B cell (primary cell): Measurements from ENCODE around the gene ZACN. TPM values are rescaled to one million over a fixed set of nuclear protein-coding genes. Genes with fewer than 3 reads are reported as not detected.

Source experiments
- ATAC-seq: fragments of 200-7000 bp; cut with Tn5 transposase; one replicate; pipeline ENCODE4 v1.10.0; 2021; ENCODE audit warnings: low read depth, mild to moderate bottlenecking, moderate number of reproducible peaks, moderate library complexity
- CTCF ChIA-PET: fragments of 350-600 bp; sonication (Branson Sonifier 250); formaldehyde crosslinking; loops from one replicate; lab custom pipeline; 2021; ENCODE audit warnings: antibody characterized with exemption, inconsistent platforms; lab: Charles Lee
- POLR2A ChIA-PET: fragments of 350-600 bp; sonication (Branson Sonifier 250); formaldehyde crosslinking; loops from one replicate; lab custom pipeline; 2021; ENCODE audit warnings: antibody characterized with exemption; lab: Charles Lee
- DNase-seq: peaks from one replicate; pipeline ENCODE4 v3.0.0; 2013
- H2AFZ ChIP-seq: 2 replicates; pipeline ENCODE4 v1.6.1; 2012; ENCODE audit warnings: mild to moderate bottlenecking, low read depth, low read length; ENCODE audit not compliant: insufficient read depth, poor library complexity, severe bottlenecking
- H3K27ac ChIP-seq, 2 donors: 1 replicate in 1 of 2; 2 replicates in 1 of 2; pipeline ENCODE4 v1.5.1; 2012 to 2013; ENCODE audit warnings: low read length in 2 of 2, mild to moderate bottlenecking in 2 of 2, moderate library complexity in 1 of 2
- H3K27me3 ChIP-seq, 4 experiments: fragments of 200-600 bp in 1 of 4; sonication (generic) in 1 of 4; replicated peaks in 1 of 4; 1 replicate in 2 of 4; 2 replicates in 2 of 4; pipeline versions ENCODE4 v1.6.1 to v1.7.0; 2013 to 2016; ENCODE audit warnings: low read length in 3 of 4, mild to moderate bottlenecking in 2 of 4, mixed read lengths in 1 of 4, moderate library complexity in 1 of 4; ENCODE audit not compliant: insufficient read depth in 4 of 4, control insufficient read depth in 3 of 4; ENCODE audit errors: control extremely low read depth in 1 of 4
- H3K36me3 ChIP-seq, 2 experiments: replicated peaks in 1 of 2; 1 replicate in 1 of 2; 2 replicates in 1 of 2; pipeline versions ENCODE4 v1.6.1 to v1.7.1; 2013; ENCODE audit warnings: low read length in 1 of 2; ENCODE audit not compliant: insufficient read depth in 2 of 2, control insufficient read depth in 1 of 2; ENCODE audit errors: control extremely low read depth in 1 of 2, extremely low read depth in 1 of 2
- H3K4me1 ChIP-seq, 2 donors: fragments of 200-600 bp in 1 of 2; sonication (generic) in 1 of 2; 1 replicate in 1 of 2; 2 replicates in 1 of 2; pipeline versions ENCODE4 v1.5.1 to v1.6.1; 2013 to 2017; ENCODE audit warnings: low read length in 2 of 2; ENCODE audit not compliant: control insufficient read depth in 2 of 2, insufficient read depth in 2 of 2
- H3K4me2 ChIP-seq: replicated peaks from 2 replicates; pipeline ENCODE3; 2012; ENCODE audit warnings: mild to moderate bottlenecking, low read depth, low read length; ENCODE audit not compliant: poor library complexity, severe bottlenecking
- H3K4me3 ChIP-seq, 5 experiments: fragments of 200-600 bp in 1 of 5; sonication (generic) in 1 of 5; 1 replicate in 3 of 5; 2 replicates in 2 of 5; pipeline versions ENCODE4 v1.5.1 to v1.7.0; 2011 to 2016; ENCODE audit warnings: low read length in 4 of 5, mild to moderate bottlenecking in 4 of 5, low read depth in 2 of 5, control low read depth in 1 of 5, moderate library complexity in 1 of 5; ENCODE audit not compliant: insufficient read depth in 1 of 5; ENCODE audit errors: control extremely low read depth in 1 of 5, extremely low read depth in 1 of 5
- H3K79me2 ChIP-seq: fragments of 200-600 bp; sonication (generic); one replicate; pipeline ENCODE4 v1.6.0; 2016; ENCODE audit warnings: low read length; ENCODE audit not compliant: control insufficient read depth, insufficient read depth
- H3K9ac ChIP-seq: fragments of 200-600 bp; sonication (generic); 2 replicates; pipeline ENCODE4 v1.6.1; 2017; ENCODE audit warnings: mild to moderate bottlenecking, low read length, moderate library complexity
- H3K9me3 ChIP-seq, 3 donors: one replicate each; pipeline versions ENCODE4 v1.6.1 to v1.7.1; 2013; ENCODE audit warnings: low read length in 2 of 3; ENCODE audit not compliant: control insufficient read depth in 2 of 3, insufficient read depth in 1 of 3; ENCODE audit errors: control extremely low read depth in 1 of 3
- H4K20me1 ChIP-seq: 2 replicates; pipeline ENCODE4 v1.6.0; 2012; ENCODE audit warnings: mild to moderate bottlenecking, low read length; ENCODE audit not compliant: insufficient read depth, control insufficient read depth, poor library complexity, severe bottlenecking
- H3K27ac Mint-ChIP-seq: one replicate; pipeline ENCODE4 v1.8.0; 2021; ENCODE audit warnings: mixed read lengths
- H3K27me3 Mint-ChIP-seq: one replicate; pipeline ENCODE4 v1.8.0; 2021; ENCODE audit warnings: mixed read lengths
- H3K4me1 Mint-ChIP-seq: one replicate; pipeline ENCODE4 v1.8.0; 2021; ENCODE audit warnings: mixed read lengths
- H3K4me3 Mint-ChIP-seq: one replicate; pipeline ENCODE4 v1.8.0; 2021; ENCODE audit warnings: mixed read lengths
- H3K9me3 Mint-ChIP-seq: one replicate; pipeline ENCODE4 v1.8.0; 2022; ENCODE audit warnings: mixed read lengths; ENCODE audit not compliant: insufficient read depth
- CTCF ChIP-seq: fragments of 200-600 bp; IDR thresholded peaks from one replicate; pipeline ENCODE4 v1.8.0; 2022; ENCODE audit warnings: antibody characterized with exemption, mild to moderate bottlenecking
- EZH2 ChIP-seq: IDR thresholded peaks from 2 replicates; pipeline ENCODE4 v1.6.1; 2012; ENCODE audit warnings: borderline replicate concordance, low read depth, mild to moderate bottlenecking, moderate library complexity, low read length; ENCODE audit not compliant: insufficient read depth, poor library complexity, severe bottlenecking
- WGBS: methylation state at CpG from one replicate; pipeline ENCODE4 v1.1.5; 2013; ENCODE audit warnings: missing lambda C conversion rate; ENCODE audit not compliant: insufficient coverage; 5-methylcytosine and 5-hydroxymethylcytosine counted together
- intact Hi-C: fragments of 100-400 bp; cut with micrococcal nuclease; formaldehyde crosslinking; loops from one replicate; pipeline ENCODE4 v1.10.0; 2022
- polyA plus RNA-seq: library from polyadenylated mRNA; depleted of rRNA; stranded (reverse); fragments of >200 nt; gene quantifications from 2 replicates; pipeline ENCODE4 v1.2.3, GENCODE V29; 2012
- total RNA-seq, 2 donors: library from RNA; stranded (reverse); fragments of 120-200 nt in 1 of 2; gene quantifications; 1 replicate in 1 of 2; 2 replicates in 1 of 2; pipeline versions ENCODE4 v1.2.3 to v1.2.4, GENCODE V29; 2013 to 2022

ZACN gene
- total and polyA plus RNA-seq, 2 donors (not counting 1 experiment from before 2014, with no cell fraction given) = 0.37 to 0.45 TPM

- H3K79me2 ChIP-seq = no peaks in the 10 kb centered on the region
- no peaks in the 10 kb centered on the region for H3K9me3 ChIP-seq
- ChIA-PET CTCF (interaction anchor here (0.7 to 0.8 kb wide), 2 partner anchors 17 to 267 kb away, joined by 3 to 5 read pairs; no protein-coding TSS in a partner anchor), POLR2A (interaction anchor here (0.7 kb wide), 1 partner anchor 358 kb away, joined by 4 read pairs; no protein-coding TSS in a partner anchor)
- H3K4me3 Mint-ChIP-seq = no peak overlapping the region
- peaks cover 0 to 2% (median 0%) of the 10 kb centered on the region in 4 experiments for H3K27me3 ChIP-seq
- intact Hi-C loops = no loop called here
- no peak overlapping the region for H3K27ac ChIP-seq
- ATAC-seq (no peak), DNase-seq (no peak)
- peaks cover 8 to 9% of the 10 kb centered on the region in 2 donors for H3K4me1 ChIP-seq
- no peak overlapping the region for H2AFZ ChIP-seq
- no peaks in the 10 kb centered on the region for H4K20me1 ChIP-seq
- no peak for TF ChIP-seq EZH2
- TF ChIP-seq CTCF = no peak
- no peak overlapping the region for H3K4me3 ChIP-seq
- H3K27ac Mint-ChIP-seq = no peak overlapping the region
- no peaks in the 10 kb centered on the region for H3K27me3 Mint-ChIP-seq
- peaks cover 8% of the 10 kb centered on the region for H3K4me1 Mint-ChIP-seq
- no peak overlapping the region for H3K4me2 ChIP-seq
- no peak overlapping the region for H3K9ac ChIP-seq
- over 99% methylated on average over 16 of the region's 20 CpGs for WGBS
- no peaks in the 10 kb centered on the region for H3K9me3 Mint-ChIP-seq
- no peaks in the 10 kb centered on the region for H3K36me3 ChIP-seq
These were observed 46.8 kb upstream of the ZACN start for GRCh38 chr17:76032073-76032779.

- Histone ChIP-seq H3K27ac (no peak overlapping the region), H3K9ac (no peak overlapping the region), H3K36me3 (no peaks in the 10 kb centered on the region), H2AFZ (no peak overlapping the region), H3K4me2 (no peak overlapping the region), H3K4me3 (no peak overlapping the region), H3K27me3 (peaks cover 0 to 2% (median 0%) of the 10 kb centered on the region in 4 experiments), H3K9me3 (no peaks in the 10 kb centered on the region), H4K20me1 (no peaks in the 10 kb centered on the region), H3K79me2 (no peaks in the 10 kb centered on the region), H3K4me1 (peaks cover 8 to 9% of the 10 kb centered on the region in 2 donors)
- Mint-ChIP-seq H3K4me1 (peaks cover 8% of the 10 kb centered on the region), H3K9me3 (no peaks in the 10 kb centered on the region), H3K27me3 (no peaks in the 10 kb centered on the region), H3K27ac (no peak overlapping the region), H3K4me3 (no peak overlapping the region)
- ATAC-seq (no peak), DNase-seq (no peak)
- CTCF ChIA-PET = interaction anchor here (0.8 kb wide), 1 partner anchor 267 kb away, joined by 3 read pairs; no protein-coding TSS in a partner anchor
- POLR2A ChIA-PET = no interaction called here
- intact Hi-C loops = no loop called here
- TF ChIP-seq CTCF (no peak), EZH2 (no peak)
- 100% methylated on average over 4 of the region's 5 CpGs for WGBS
These were observed 46.2 kb upstream of the ZACN start for GRCh38 chr17:76032780-76033108.
